ENCODE measurements around the gene SH3RF3. TPM values are rescaled to one million over a fixed set of nuclear protein-coding genes. Genes with fewer than 3 reads are reported as not detected.

The SH3RF3 gene
- total RNA-seq, 1 experiment from 2014 or later, result not detected

DNA sequence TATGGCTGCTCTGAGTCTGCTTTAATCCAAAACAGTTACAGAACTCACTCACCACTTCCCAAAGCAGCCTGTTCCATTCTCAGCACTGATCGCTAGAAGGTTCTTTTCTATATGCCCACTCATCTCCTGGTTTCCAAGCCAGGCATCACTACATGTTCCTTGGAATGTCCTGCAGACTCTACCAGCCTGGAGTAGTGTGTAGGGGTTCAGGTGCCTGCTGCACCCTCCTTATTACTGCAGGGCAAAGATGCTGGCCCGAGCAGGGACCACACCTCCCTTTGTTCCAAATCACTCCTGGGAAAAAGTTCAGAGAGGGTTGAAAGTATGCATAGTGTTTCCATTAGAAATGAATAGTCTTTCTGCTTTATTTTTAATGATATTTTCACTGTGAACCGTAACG lies 196.6 kb downstream of the SH3RF3 start (continued):
- TF ChIP-seq, protein P1, sequence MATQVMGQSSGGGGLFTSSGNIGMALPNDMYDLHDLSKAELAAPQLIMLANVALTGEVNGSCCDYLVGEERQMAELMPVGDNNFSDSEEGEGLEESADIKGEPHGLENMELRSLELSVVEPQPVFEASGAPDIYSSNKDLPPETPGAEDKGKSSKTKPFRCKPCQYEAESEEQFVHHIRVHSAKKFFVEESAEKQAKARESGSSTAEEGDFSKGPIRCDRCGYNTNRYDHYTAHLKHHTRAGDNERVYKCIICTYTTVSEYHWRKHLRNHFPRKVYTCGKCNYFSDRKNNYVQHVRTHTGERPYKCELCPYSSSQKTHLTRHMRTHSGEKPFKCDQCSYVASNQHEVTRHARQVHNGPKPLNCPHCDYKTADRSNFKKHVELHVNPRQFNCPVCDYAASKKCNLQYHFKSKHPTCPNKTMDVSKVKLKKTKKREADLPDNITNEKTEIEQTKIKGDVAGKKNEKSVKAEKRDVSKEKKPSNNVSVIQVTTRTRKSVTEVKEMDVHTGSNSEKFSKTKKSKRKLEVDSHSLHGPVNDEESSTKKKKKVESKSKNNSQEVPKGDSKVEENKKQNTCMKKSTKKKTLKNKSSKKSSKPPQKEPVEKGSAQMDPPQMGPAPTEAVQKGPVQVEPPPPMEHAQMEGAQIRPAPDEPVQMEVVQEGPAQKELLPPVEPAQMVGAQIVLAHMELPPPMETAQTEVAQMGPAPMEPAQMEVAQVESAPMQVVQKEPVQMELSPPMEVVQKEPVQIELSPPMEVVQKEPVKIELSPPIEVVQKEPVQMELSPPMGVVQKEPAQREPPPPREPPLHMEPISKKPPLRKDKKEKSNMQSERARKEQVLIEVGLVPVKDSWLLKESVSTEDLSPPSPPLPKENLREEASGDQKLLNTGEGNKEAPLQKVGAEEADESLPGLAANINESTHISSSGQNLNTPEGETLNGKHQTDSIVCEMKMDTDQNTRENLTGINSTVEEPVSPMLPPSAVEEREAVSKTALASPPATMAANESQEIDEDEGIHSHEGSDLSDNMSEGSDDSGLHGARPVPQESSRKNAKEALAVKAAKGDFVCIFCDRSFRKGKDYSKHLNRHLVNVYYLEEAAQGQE (IDR thresholded peaks at IDR 0.05; ENCODE audit: low read depth), result no peak
- TF ChIP-seq, protein P2, sequence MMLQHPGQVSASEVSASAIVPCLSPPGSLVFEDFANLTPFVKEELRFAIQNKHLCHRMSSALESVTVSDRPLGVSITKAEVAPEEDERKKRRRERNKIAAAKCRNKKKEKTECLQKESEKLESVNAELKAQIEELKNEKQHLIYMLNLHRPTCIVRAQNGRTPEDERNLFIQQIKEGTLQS (IDR thresholded peaks at IDR 0.05), result no peak
- TF ChIP-seq FOSL1 (IDR thresholded peaks at IDR 0.05; ENCODE audit: low read depth) (no peak), SP1 (IDR thresholded peaks at IDR 0.05; ENCODE audit: low read depth) (no peak), RAD21 (IDR thresholded peaks at IDR 0.05; ENCODE audit: low read depth) (no peak), ZFX (IDR thresholded peaks at IDR 0.05) (no peak), TCF7L2 (IDR thresholded peaks at IDR 0.05; ENCODE audit: borderline replicate concordance, extremely low read depth, insufficient read depth, insufficient read length) (no peak), CBX3 (IDR thresholded peaks at IDR 0.05; ENCODE audit: low read depth) (no peak)

DNA sequence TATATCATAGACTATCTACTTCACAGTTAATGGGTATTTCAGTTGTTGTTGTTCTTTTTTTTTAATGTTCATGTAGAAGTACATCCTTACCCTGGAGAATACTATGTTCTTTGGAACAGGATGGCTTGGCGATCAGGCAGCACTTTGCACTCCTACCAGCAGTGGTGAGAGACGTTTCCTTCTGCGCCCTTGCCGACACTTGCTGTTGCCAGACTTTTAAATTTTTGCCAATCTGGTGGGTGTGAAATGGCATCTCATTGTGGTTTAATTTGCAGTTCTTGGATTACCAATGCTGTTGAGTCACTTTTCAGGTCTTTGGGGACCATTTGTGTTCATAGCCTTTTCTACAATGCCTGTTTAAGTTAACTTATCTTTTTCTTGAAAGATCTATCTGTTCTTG lies 197.3 kb downstream of the SH3RF3 start:
- peaks cover 0 to 6% of the 10 kb centered on the region in 2 experiments; a peak in 1 of 4 replicates for H3K9me3 ChIP-seq (ENCODE audit: control insufficient read depth in 1 of 2, insufficient read depth in 1 of 2, low read depth in 1 of 2, low read length in 2 of 2)
- no peak overlapping the region for H3K4me2 ChIP-seq (ENCODE audit: low read length)
- no peaks in the 10 kb centered on the region for H3K36me3 ChIP-seq (ENCODE audit: control insufficient read depth in 1 of 2, insufficient read depth in 2 of 2, low read length in 2 of 2)
- ATAC-seq (no peak), DNase-seq (ENCODE audit: low read depth, low spot score) (no peak)
- ChIA-PET CTCF (no interaction called here), POLR2A (no interaction called here), RAD21 (ENCODE audit: low non-redundant PET in 1 of 2, low total read pairs in 2 of 2, uncharacterized antibody in 2 of 2, unreplicated experiment in 2 of 2) (no interaction called here)
- H3K4me1 ChIP-seq (ENCODE audit: control insufficient read depth in 1 of 2, insufficient read depth in 2 of 2, low read length in 2 of 2), result no peaks in the 10 kb centered on the region
- H3K4me3 ChIP-seq (replicated peaks in 1 of 2; ENCODE audit: low read depth in 1 of 2, low read length in 2 of 2), result no peak overlapping the region
- no peaks in the 10 kb centered on the region for H3K9me2 ChIP-seq (ENCODE audit: insufficient read depth)
- no TSS peak for BruUV-seq (replicated peaks)
- H3K27ac ChIP-seq (ENCODE audit: low read depth, low read length), result no peak overlapping the region
- intact Hi-C loops (cut with micrococcal nuclease), result no loop called here
- no peak overlapping the region for H2AFZ ChIP-seq (ENCODE audit: low read depth, low read length, poor library complexity, severe bottlenecking)
- TF ChIP-seq ZFX (IDR thresholded peaks at IDR 0.05) (no peak), JUND (IDR thresholded peaks at IDR 0.05) (no peak), POLR2A (IDR thresholded peaks at IDR 0.05; ENCODE audit: borderline replicate concordance, extremely low read depth, insufficient read depth, insufficient read length) (no peak), RAD21 (IDR thresholded peaks at IDR 0.05; ENCODE audit: low read depth) (no peak), YY1 (IDR thresholded peaks at IDR 0.05; ENCODE audit: extremely low read depth, insufficient replicate concordance, low read depth, low read length) (no peak), CEBPB (IDR thresholded peaks at IDR 0.05; ENCODE audit: low read depth) (no peak), POLR2AphosphoS5 (IDR thresholded peaks at IDR 0.05; ENCODE audit: low read depth, low read length) (no peak), SP1 (IDR thresholded peaks at IDR 0.05; ENCODE audit: low read depth) (no peak)
- TF ChIP-seq, protein P2 (IDR thresholded peaks at IDR 0.05), result no peak
- H3K27me3 ChIP-seq (ENCODE audit: insufficient read depth, low read length), result peaks cover 10% of the 10 kb centered on the region; the same call in 1 of the 2 replicates
- H3K9ac ChIP-seq (ENCODE audit: low read length), result no peak overlapping the region
- H3K79me2 ChIP-seq (ENCODE audit: insufficient read depth, low read length), result no peaks in the 10 kb centered on the region
- no peaks in the 10 kb centered on the region for H4K20me1 ChIP-seq (ENCODE audit: insufficient read depth)

Data from HCT116 (cell line).